ENCODE measurements around the gene ATPAF2. TPM values are rescaled to one million over a fixed set of nuclear protein-coding genes. Genes with fewer than 3 reads are reported as not detected.

ATPAF2 gene
- total and polyA plus RNA-seq, 4 donors, result 12.9 to 20.1 (median 16.8) TPM

DNA sequence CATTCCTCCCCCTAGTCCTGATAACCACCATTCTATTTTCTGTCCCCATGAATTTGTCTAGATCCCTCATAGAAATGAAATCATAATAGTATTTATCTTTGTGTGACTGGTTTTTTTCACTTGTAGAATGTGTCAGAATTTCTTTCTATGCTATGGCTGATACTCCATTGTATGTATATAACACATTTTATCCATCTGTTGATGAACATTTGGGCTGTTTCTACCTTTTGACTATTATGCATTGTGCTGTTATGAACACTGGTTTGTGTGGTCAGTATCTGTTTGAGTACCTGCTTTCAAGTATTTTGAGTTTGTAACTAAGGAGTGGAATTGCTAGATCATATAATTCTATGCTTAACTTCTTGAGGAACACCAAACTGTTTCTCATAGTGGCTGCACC lies 32.8 kb upstream of the ATPAF2 start:
- TF ChIP-seq HNF4G (IDR thresholded peaks at IDR 0.05) (no peak), JUND (IDR thresholded peaks at IDR 0.05) (no peak), FOXA1 (IDR thresholded peaks at IDR 0.05) (no peak), TAF1 (conservative IDR thresholded peaks at IDR 0.05) (no peak), SP1 (IDR thresholded peaks at IDR 0.05) (no peak), EGR1 (IDR thresholded peaks at IDR 0.05; ENCODE audit: low read depth in 2 of 2) (no peak), FOXA2 (IDR thresholded peaks at IDR 0.05) (no peak), NR2F2 (IDR thresholded peaks at IDR 0.05) (no peak), YY1 (IDR thresholded peaks at IDR 0.05) (no peak), HNF4A (conservative IDR thresholded peaks at IDR 0.05) (no peak), GABPA (IDR thresholded peaks at IDR 0.05 in 1 of 2, conservative IDR thresholded peaks at IDR 0.05 in 1 of 2) (no peak)
- TF ChIP-seq, protein P1, sequence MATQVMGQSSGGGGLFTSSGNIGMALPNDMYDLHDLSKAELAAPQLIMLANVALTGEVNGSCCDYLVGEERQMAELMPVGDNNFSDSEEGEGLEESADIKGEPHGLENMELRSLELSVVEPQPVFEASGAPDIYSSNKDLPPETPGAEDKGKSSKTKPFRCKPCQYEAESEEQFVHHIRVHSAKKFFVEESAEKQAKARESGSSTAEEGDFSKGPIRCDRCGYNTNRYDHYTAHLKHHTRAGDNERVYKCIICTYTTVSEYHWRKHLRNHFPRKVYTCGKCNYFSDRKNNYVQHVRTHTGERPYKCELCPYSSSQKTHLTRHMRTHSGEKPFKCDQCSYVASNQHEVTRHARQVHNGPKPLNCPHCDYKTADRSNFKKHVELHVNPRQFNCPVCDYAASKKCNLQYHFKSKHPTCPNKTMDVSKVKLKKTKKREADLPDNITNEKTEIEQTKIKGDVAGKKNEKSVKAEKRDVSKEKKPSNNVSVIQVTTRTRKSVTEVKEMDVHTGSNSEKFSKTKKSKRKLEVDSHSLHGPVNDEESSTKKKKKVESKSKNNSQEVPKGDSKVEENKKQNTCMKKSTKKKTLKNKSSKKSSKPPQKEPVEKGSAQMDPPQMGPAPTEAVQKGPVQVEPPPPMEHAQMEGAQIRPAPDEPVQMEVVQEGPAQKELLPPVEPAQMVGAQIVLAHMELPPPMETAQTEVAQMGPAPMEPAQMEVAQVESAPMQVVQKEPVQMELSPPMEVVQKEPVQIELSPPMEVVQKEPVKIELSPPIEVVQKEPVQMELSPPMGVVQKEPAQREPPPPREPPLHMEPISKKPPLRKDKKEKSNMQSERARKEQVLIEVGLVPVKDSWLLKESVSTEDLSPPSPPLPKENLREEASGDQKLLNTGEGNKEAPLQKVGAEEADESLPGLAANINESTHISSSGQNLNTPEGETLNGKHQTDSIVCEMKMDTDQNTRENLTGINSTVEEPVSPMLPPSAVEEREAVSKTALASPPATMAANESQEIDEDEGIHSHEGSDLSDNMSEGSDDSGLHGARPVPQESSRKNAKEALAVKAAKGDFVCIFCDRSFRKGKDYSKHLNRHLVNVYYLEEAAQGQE (IDR thresholded peaks at IDR 0.05), result no peak
- TF ChIP-seq, protein P2, sequence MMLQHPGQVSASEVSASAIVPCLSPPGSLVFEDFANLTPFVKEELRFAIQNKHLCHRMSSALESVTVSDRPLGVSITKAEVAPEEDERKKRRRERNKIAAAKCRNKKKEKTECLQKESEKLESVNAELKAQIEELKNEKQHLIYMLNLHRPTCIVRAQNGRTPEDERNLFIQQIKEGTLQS (IDR thresholded peaks at IDR 0.05), result no peak
- TF ChIP-seq, protein P3, sequence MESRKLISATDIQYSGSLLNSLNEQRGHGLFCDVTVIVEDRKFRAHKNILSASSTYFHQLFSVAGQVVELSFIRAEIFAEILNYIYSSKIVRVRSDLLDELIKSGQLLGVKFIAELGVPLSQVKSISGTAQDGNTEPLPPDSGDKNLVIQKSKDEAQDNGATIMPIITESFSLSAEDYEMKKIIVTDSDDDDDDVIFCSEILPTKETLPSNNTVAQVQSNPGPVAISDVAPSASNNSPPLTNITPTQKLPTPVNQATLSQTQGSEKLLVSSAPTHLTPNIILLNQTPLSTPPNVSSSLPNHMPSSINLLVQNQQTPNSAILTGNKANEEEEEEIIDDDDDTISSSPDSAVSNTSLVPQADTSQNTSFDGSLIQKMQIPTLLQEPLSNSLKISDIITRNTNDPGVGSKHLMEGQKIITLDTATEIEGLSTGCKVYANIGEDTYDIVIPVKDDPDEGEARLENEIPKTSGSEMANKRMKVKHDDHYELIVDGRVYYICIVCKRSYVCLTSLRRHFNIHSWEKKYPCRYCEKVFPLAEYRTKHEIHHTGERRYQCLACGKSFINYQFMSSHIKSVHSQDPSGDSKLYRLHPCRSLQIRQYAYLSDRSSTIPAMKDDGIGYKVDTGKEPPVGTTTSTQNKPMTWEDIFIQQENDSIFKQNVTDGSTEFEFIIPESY (IDR thresholded peaks at IDR 0.05), result no peak
- TF ChIP-seq, protein P4, sequence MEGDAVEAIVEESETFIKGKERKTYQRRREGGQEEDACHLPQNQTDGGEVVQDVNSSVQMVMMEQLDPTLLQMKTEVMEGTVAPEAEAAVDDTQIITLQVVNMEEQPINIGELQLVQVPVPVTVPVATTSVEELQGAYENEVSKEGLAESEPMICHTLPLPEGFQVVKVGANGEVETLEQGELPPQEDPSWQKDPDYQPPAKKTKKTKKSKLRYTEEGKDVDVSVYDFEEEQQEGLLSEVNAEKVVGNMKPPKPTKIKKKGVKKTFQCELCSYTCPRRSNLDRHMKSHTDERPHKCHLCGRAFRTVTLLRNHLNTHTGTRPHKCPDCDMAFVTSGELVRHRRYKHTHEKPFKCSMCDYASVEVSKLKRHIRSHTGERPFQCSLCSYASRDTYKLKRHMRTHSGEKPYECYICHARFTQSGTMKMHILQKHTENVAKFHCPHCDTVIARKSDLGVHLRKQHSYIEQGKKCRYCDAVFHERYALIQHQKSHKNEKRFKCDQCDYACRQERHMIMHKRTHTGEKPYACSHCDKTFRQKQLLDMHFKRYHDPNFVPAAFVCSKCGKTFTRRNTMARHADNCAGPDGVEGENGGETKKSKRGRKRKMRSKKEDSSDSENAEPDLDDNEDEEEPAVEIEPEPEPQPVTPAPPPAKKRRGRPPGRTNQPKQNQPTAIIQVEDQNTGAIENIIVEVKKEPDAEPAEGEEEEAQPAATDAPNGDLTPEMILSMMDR (IDR thresholded peaks at IDR 0.05; ENCODE audit: low read depth, low read length, missing input control), result no peak
- H3K36me3 ChIP-seq (ENCODE audit: control insufficient read depth in 4 of 4, insufficient read depth in 3 of 4, low read depth in 1 of 4, low read length in 3 of 4), result peaks cover 0 to 3% (median under 1%) of the 10 kb centered on the region in 4 donors
- no peak overlapping the region for H3K9ac ChIP-seq (ENCODE audit: low read depth in 1 of 2, low read length in 2 of 2)

DNA sequence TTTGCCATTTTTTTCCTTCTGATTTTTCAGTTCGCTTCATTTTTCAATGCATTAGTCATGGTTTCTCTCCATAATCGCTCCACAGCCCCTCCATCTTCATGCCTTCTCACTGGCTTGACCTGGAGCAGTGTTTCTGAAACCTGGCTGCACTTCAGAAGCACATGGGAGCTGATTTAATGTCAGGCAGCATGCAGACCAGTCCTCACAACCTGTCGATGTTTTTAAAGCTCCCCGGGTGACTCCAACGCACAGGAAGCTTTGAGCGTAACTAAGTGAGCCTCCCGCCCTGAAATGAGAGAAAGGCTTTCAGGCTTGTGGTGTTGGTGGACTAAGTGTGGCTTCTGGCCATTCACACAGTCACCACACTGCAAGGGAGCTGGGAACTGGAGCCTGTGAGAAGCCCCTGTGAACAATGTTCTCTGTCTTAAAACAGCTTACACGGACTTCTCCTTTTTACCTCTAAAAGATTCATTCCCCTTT lies 31.9 kb upstream of the ATPAF2 start:
- TF ChIP-seq EGR1 (IDR thresholded peaks at IDR 0.05; ENCODE audit: low read depth in 2 of 2), result no peak
- TF ChIP-seq, protein P2 (IDR thresholded peaks at IDR 0.05), result no peak
- TF ChIP-seq, protein P3 (IDR thresholded peaks at IDR 0.05), result no peak
- TF ChIP-seq JUND (IDR thresholded peaks at IDR 0.05), result no peak
- no peak for TF ChIP-seq HNF4A (conservative IDR thresholded peaks at IDR 0.05)
- Histone ChIP-seq H3K4me1 (ENCODE audit: control insufficient read depth in 4 of 4, insufficient read depth in 4 of 4, low read length in 3 of 4) (no peaks in the 10 kb centered on the region), H3K9ac (ENCODE audit: low read depth in 1 of 2, low read length in 2 of 2) (no peak overlapping the region), H3K27me3 (ENCODE audit: control insufficient read depth in 4 of 4, insufficient read depth in 4 of 4, low read length in 3 of 4) (no peaks in the 10 kb centered on the region), H3K9me3 (ENCODE audit: control insufficient read depth in 4 of 4, low read length in 3 of 4) (no peaks in the 10 kb centered on the region), H3K36me3 (ENCODE audit: control insufficient read depth in 4 of 4, insufficient read depth in 3 of 4, low read depth in 1 of 4, low read length in 3 of 4) (peaks cover 0 to 8% (median under 1%) of the 10 kb centered on the region in 4 donors), H3K27ac (ENCODE audit: low read depth in 1 of 2, low read length in 2 of 2) (no peak overlapping the region), H3K4me3 (ENCODE audit: low read depth in 1 of 3, low read length in 3 of 3) (no peak overlapping the region)
- no peak for DNase-seq (ENCODE audit: low spot score)
- 41% methylated on average over 8 of the region's 8 CpGs for WGBS

More for the DNA sequence above, 32.8 kb upstream of the ATPAF2 start:
- Histone ChIP-seq H3K27me3 (ENCODE audit: control insufficient read depth in 4 of 4, insufficient read depth in 4 of 4, low read length in 3 of 4) (no peaks in the 10 kb centered on the region), H3K4me3 (ENCODE audit: low read depth in 1 of 3, low read length in 3 of 3) (no peak overlapping the region), H3K27ac (ENCODE audit: low read depth in 1 of 2, low read length in 2 of 2) (no peak overlapping the region), H3K4me1 (ENCODE audit: control insufficient read depth in 4 of 4, insufficient read depth in 4 of 4, low read length in 3 of 4) (no peaks in the 10 kb centered on the region), H3K9me3 (ENCODE audit: control insufficient read depth in 4 of 4, low read length in 3 of 4) (no peaks in the 10 kb centered on the region)
- no peak for DNase-seq (ENCODE audit: low spot score)
